Measurements from ENCODE around the gene CDC45. TPM values are rescaled to one million over a fixed set of nuclear protein-coding genes. Genes with fewer than 3 reads are reported as not detected.

Gene CDC45
- total and polyA plus RNA-seq, 2 donors from 2014 or later: 0.32 to 1.1 TPM

- TF ChIP-seq CTCF (IDR thresholded peaks at IDR 0.05; ENCODE audit: borderline replicate concordance, extremely low read depth, insufficient read depth): no peak
- Histone ChIP-seq H3K9ac (ENCODE audit: low read length in 3 of 3) (no peak overlapping the region), H3K4me3 (ENCODE audit: low read length in 3 of 3) (no peak overlapping the region), H3K36me3 (ENCODE audit: control insufficient read depth in 2 of 3, insufficient read depth in 3 of 3, low read length in 3 of 3) (peaks cover 6 to 49% (median 34%) of the 10 kb centered on the region in 3 donors), H3K9me3 (ENCODE audit: control insufficient read depth in 2 of 3, insufficient read depth in 1 of 3, low read length in 3 of 3) (no peaks in the 10 kb centered on the region), H3K27ac (ENCODE audit: low read depth in 2 of 2, low read length in 2 of 2) (no peak overlapping the region), H3K27me3 (ENCODE audit: control insufficient read depth, insufficient read depth, low read length) (no peaks in the 10 kb centered on the region), H3K4me1 (ENCODE audit: control insufficient read depth in 2 of 3, insufficient read depth in 2 of 3, low read depth in 1 of 3, low read length in 3 of 3) (no peaks in the 10 kb centered on the region)
- intact Hi-C loops (cut with DNase I): no loop called here
- FAIRE-seq (no peak), DNase-seq (no peak)
These were observed 19.7 kb upstream of the CDC45 start for GRCh38 chr22:19460036-19460435.

- no peaks in the 10 kb centered on the region for H3K9me3 ChIP-seq (ENCODE audit: control insufficient read depth in 2 of 3, insufficient read depth in 1 of 3, low read length in 3 of 3)
- H3K27ac ChIP-seq (ENCODE audit: low read depth in 2 of 2, low read length in 2 of 2): no peak overlapping the region
- H3K36me3 ChIP-seq (ENCODE audit: control insufficient read depth in 2 of 3, insufficient read depth in 3 of 3, low read length in 3 of 3): peaks cover 5 to 46% (median 33%) of the 10 kb centered on the region in 3 donors
- no peaks in the 10 kb centered on the region for H3K27me3 ChIP-seq (ENCODE audit: control insufficient read depth, insufficient read depth, low read length)
- DNase-seq: no peak
- H3K4me3 ChIP-seq (ENCODE audit: low read length in 3 of 3): no peak overlapping the region
- TF ChIP-seq CTCF (IDR thresholded peaks at IDR 0.05; ENCODE audit: borderline replicate concordance, extremely low read depth, insufficient read depth): no peak
- H3K4me1 ChIP-seq (ENCODE audit: control insufficient read depth in 2 of 3, insufficient read depth in 2 of 3, low read depth in 1 of 3, low read length in 3 of 3): no peaks in the 10 kb centered on the region
- FAIRE-seq: peak; percentile 51
- intact Hi-C loops (cut with DNase I): no loop called here
- H3K9ac ChIP-seq (ENCODE audit: low read length in 3 of 3): no peak overlapping the region
These were observed 18.2 kb upstream of the CDC45 start for GRCh38 chr22:19461506-19461905.

GRCh38 chr22:19463008-19463407, 16.7 kb upstream of the CDC45 start:
- no peaks in the 10 kb centered on the region for H3K27me3 ChIP-seq (ENCODE audit: control insufficient read depth, insufficient read depth, low read length)
- no peak overlapping the region for H3K9ac ChIP-seq (ENCODE audit: low read length in 3 of 3)
- no peak overlapping the region for H3K27ac ChIP-seq (ENCODE audit: low read depth in 2 of 2, low read length in 2 of 2)
- FAIRE-seq (no peak), DNase-seq (no peak)
- no peak overlapping the region for H3K4me3 ChIP-seq (ENCODE audit: low read length in 3 of 3)
- no peak for TF ChIP-seq CTCF (IDR thresholded peaks at IDR 0.05; ENCODE audit: borderline replicate concordance, extremely low read depth, insufficient read depth)
- no peaks in the 10 kb centered on the region for H3K4me1 ChIP-seq (ENCODE audit: control insufficient read depth in 2 of 3, insufficient read depth in 2 of 3, low read depth in 1 of 3, low read length in 3 of 3)
- intact Hi-C loops (cut with DNase I): no loop called here
- peaks cover 9 to 48% (median 38%) of the 10 kb centered on the region in 3 donors for H3K36me3 ChIP-seq (ENCODE audit: control insufficient read depth in 2 of 3, insufficient read depth in 3 of 3, low read length in 3 of 3)
- no peaks in the 10 kb centered on the region for H3K9me3 ChIP-seq (ENCODE audit: control insufficient read depth in 2 of 3, insufficient read depth in 1 of 3, low read length in 3 of 3)

All from kidney (tissue), 14 donors.